GM19438 (cell line): Measurements from ENCODE around the gene LANCL3.
"Not testable (repeated sequence)": the region's sequence is repeated elsewhere in the genome, so short reads cannot be mapped to it uniquely, and the experiment has no call there.

Experiments used
- ATAC-seq: cut with Tn5 transposase; IDR thresholded peaks from one replicate; pipeline ENCODE4 v1.9.1; 2021; ENCODE audit warnings: low read depth; ENCODE audit not compliant: unreplicated experiment

Gene LANCL3

GRCh38 chrX:37571426-37572107 is at the start of gene LANCL3:
TSS of gene LANCL3 (plus strand) at chrX:37571661. CDS start at chrX:37571871, 210 bp downstream.
- not testable (repeated sequence) for ATAC-seq

DNA sequence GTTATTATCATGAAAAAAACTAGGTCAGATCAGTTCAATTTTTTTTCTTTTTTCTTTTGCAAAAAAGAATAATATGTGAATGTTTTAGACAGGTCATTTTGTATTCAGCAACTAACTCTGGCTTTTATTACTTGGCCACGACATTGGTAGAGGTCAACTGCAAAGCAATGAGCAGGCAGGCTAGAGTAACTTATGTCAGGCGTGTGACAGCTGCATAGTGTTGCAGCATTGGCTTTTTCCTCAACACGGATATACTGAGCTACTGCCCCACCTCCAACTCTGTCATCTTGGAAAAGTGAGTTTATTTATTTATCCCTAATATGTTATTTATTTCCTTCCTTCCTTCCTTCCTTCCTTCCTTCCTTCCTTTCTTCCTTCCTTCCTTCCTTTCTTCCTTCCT is 47.8 kb upstream of the LANCL3 start:
- not testable (repeated sequence) for ATAC-seq

- ATAC-seq = no peak
Measured at GRCh38 chrX:37541991-37542390, 29.5 kb upstream of the LANCL3 start.

DNA sequence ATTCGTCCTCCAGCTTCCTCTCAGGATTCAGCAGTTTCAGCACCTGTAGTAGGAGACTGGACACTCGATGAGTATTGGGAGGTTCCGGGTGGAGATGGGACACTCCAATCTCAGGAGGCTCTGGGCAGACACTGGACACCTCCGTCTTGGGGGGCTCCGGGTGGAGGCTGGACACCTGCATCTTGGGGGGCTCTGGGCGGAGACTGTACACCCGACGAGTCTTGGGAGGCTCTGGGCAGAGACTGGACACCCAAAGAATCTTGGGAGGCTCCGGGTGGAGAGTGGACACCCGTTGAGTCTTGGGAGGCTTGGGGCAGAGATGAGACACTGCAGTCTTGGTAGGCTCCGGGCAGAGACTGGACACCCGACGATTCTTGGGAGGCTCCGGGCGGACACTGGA is 28.7 kb upstream of the LANCL3 start:
- no peak for ATAC-seq

GRCh38 chrX:37543324-37543723 is 28.1 kb upstream of the LANCL3 start:
- ATAC-seq = no peak

- not testable (repeated sequence) for ATAC-seq
Measured at GRCh38 chrX:37544531-37544930, 26.9 kb upstream of the LANCL3 start.

- ATAC-seq = no peak
Measured at GRCh38 chrX:37545066-37545465, 26.4 kb upstream of the LANCL3 start.

DNA sequence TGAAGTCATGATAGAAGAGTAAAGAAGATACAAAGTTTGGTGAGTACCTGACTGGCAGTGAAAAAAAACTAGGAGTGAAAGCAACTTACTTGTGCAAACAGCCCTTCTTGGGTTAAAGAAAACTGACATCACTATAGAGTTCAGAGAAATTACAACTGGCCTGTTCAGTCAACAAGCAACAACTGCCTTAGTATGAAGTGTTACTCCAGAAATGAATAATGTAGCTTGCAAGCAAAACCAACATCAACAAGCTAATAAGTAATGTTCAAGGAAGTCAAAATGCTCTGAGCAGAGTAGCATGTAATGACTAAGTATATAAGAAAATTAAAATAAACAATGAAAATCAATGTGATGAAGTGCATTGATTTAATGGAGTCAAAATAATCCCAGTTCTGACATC is 21.8 kb upstream of the LANCL3 start:
- not testable (repeated sequence) for ATAC-seq

DNA sequence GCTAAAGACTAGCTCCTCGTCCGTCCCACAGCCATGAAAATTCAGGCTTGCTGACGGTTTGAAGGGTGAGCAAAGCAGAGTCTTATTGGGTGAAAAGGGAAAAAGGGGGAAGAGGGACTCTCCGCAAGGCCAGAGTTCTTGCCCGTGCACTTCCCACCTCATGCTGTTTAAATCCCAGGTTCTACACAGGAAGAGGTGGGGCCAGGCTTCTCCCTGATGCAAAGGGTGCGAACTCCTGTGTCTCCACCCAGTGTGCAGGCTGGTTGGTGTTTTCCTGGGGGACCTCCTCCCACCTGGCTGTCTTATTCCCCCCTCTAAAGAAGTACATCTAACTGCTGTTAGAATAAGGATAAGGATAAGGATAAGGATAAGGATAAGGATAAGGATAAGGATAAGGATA is 18.0 kb upstream of the LANCL3 start:
- no peak for ATAC-seq

DNA sequence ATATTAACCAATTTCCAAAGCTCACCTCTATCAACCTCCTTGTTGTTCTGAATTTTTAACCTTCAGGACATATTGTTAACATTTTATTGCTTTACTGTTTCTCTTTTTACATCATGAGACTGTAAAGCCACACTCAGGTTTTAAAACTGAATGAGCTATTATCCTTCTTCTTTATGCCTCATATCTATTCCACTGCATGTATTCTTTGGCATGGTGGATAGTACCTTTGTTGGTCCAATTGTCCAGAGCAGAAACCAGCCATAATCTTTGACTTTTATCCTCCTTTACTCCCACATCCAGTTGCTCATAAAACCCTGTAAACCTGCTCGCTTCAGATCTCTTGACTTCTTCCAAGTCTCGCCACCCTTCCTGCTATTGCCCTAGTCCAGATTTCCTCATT is 6.2 kb upstream of the LANCL3 start:
- not testable (repeated sequence) for ATAC-seq

DNA sequence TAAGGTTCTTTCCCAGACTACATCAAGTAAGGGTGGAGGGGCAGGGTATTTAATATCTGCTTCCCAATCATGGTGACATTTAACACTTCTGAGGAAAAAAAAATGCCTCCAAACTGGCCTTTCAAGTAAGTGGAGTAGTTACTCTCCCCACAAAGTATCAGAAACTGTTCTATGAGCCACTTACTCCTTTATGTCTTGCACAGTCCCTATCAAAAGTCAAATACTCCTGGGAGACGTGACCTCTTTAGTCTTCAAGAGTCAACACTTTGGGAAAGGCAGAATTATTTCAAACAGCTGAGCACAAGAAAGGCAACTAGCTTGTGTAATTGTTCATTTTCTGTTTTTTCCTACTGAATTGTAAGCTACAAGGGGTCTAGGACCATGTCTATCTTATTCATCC is 1.1 kb upstream of the LANCL3 start:
- ATAC-seq = not testable (repeated sequence)

DNA sequence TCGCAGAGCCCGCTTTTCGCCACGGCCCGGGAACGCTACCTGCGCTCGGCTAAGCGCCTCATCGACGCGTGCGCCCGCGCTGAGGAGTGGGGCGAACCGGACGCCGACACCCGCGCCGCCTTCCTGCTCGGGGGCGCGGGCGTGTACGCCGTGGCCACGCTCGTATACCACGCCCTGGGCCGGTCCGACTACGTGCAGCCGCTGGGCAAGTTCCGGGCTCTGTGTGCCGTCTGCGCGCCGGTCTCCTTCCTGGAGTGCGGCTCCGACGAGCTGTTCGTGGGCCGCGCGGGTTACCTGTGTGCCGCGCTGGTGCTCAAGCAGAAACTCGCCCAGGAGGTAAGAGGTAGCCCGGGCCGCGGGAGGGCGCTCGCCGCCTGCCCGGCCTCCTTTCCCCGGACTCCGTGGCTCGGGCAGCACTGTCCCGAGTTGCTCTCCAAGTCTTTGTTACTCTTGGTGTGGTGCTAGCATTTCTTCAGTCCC is 687 bp downstream of the LANCL3 start:
- ATAC-seq = not testable (repeated sequence)

DNA sequence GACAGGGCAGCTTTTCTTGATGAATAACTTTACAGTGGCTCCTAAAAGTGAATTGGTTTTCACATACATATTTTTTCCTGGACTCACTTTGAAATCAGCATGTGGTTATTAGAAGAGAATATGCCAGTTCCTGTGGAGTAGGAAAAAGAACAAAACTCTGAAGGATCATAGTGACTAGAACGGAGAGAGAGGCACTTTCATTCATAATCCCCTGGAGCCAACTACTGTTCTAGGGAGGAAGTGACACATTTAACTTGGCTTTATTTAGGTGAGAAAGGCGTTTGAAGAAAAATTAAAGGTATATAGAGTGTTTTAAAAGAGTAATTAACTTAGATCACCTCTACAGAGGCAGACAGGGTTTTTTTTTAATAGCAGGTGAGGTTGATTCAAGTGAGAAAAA is 1.7 kb downstream of the LANCL3 start:
- not testable (repeated sequence) for ATAC-seq

- no peak for ATAC-seq
Measured at GRCh38 chrX:37578045-37578444, 6.6 kb downstream of the LANCL3 start.

DNA sequence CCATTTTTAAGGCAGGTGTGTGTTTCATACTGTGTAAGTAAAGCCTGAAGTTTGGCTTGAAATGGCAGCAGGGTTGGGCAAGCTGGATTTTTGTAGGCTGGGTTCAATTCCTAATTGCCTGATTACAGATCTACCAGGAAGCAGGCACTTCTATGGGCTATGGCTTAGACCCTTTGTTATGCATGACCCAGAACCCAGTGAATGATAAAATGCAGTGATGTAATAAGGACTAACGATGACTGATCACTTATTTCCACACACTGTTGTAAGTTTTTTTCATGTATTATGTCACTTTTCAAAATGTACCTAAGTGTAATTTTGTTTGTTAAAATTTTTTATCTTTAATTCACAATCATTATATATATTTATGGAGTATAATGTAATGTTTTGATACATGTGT is 8.6 kb downstream of the LANCL3 start:
- no peak for ATAC-seq

GRCh38 chrX:37587337-37587736 is 15.9 kb downstream of the LANCL3 start:
- not testable (repeated sequence) for ATAC-seq

GRCh38 chrX:37590047-37590446 is 18.6 kb downstream of the LANCL3 start:
- no peak for ATAC-seq

DNA sequence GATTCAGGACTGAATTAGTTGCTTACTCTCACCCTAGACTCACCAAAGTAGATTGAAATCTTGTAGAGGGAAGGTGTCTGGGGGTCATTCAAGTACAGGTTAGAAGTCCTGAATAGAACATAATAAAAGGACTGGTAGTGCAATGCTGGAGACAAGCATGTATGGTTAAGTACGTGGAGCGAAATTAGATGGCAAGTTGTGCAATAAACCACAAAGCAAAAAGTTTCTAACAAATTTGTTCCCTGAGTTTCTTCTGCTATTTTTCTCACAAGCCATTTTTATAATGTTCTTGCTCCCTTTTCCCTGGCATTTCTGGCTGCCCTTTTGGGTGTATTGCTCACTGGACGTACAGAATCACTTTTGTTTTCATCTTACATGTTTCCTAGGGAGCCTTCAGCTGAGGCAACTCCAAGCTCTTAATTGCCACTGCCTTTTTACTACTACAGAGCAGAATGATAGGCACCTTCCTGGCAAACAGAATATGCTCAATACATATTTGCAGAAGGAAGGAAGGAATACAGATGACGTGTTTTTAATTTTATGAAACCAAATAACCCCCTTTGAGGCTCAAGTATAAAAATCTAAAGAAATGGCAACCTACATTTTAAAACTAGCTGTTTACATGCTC is 23.4 kb downstream of the LANCL3 start:
- no peak for ATAC-seq

DNA sequence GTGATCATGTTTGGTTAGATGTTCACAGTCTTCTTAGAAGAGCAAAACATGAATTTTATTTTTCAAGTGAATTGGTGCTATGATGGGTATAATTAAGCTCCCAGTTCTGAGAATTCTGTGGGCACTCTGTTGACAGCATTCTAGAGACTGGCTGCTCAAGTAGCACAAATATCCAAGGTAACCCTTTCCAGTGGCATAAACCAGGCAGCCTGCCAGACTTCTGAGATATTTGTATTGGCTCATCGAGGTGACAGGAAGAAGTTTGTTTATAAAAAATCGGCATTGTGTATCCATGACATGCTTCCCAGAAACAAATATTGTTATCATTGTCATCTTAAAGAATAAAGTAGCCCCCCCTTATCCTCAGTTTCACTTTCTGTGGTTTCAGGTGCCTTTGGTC is 28.3 kb downstream of the LANCL3 start:
- no peak for ATAC-seq

DNA sequence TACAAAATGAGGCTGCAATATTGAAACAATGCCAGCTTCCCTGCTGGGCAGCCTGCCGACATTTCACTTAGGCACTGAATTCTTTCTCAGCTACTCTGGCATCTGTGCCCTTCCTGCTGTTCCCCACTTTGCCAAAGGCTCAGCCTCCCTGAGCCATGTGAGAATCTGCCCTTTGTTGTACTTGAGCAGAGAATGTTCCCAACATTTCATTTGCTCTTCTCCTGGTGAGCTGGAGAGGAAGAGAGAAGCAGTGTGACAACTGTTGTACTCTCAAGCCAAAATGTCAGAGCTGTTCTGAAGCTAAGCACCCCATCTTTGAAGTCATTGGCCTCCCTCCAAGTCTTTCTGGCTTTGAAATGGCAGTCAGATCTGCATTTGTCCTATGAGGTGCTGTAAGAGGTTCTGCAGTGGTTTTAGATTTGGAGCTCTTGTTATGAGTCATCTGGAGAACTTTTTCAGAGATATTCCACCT is 32.5 kb downstream of the LANCL3 start:
- ATAC-seq = no peak

DNA sequence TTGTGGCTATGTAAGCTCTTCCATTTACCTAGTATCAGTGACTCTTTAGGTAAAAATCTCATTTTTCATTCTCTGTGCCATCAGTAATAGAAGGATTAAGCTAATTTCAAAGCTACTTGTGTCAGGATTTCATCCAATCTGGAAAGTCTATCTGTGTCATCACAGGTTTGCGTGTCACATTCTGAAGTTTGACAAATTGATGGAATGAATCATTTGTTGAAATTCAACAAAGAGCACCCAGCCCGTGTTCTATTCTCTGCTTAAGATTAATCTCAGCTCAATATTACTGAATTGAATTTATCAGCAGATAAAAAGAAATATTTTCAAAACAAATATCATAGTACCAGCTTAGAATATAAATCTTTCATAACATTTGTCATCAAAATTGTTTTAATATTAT is 35.8 kb downstream of the LANCL3 start:
- ATAC-seq = no peak

DNA sequence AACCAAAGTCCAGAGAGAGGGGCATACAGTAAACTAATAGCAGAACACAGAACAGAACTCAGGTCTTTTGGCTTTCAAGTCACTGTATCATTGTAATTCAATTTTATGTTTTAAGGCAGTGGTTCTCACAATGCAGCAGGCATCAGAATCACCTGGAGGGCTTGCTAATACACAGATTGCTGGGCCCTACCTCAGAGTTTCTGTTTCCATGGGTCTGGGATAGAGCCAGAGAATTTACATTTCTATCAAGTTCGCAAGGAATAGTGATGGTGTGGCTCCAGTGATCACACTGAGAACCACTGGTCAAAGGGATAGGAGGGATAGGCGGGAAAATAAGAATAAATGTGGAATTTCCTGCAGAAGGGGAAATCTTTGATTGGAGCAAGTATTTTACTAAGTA is 36.7 kb downstream of the LANCL3 start:
- ATAC-seq = no peak
